ENCODE results near the gene CEBPB.
"Not testable (repeated sequence)": the region's sequence is repeated elsewhere in the genome, so short reads cannot be mapped to it uniquely, and the experiment has no call there.

Gene CEBPB

GRCh38 chr20:50170549-50171220 lies 19.9 kb upstream of the CEBPB start:
- DNase-seq = no peak

GRCh38 chr20:50172347-50173013 lies 18.1 kb upstream of the CEBPB start:
- no peak for DNase-seq

GRCh38 chr20:50174456-50174855 lies 16.2 kb upstream of the CEBPB start:
- no peak for DNase-seq

- DNase-seq = no peak
Observed at GRCh38 chr20:50175938-50176933, 14.4 kb upstream of the CEBPB start.

DNA sequence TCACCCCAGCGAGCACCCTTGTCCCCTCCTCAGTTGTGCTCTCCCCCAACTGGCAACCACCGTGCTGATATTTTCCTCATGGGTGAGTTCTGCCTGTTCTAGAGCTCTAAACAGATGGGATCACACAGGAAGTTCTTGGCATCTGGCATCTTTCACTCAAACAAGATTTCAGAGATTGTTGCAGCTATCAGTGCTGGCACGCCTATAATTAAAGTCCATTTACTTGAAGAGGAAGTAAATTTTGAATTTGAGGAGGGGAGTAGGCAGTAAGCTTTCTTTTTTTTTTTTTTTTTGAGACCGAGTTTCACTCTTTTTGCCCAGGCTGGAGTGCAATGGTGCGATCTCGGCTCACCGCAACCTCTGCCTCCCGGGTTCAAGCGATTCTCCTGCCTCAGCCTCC lies 12.0 kb upstream of the CEBPB start:
- not testable (repeated sequence) for DNase-seq

DNA sequence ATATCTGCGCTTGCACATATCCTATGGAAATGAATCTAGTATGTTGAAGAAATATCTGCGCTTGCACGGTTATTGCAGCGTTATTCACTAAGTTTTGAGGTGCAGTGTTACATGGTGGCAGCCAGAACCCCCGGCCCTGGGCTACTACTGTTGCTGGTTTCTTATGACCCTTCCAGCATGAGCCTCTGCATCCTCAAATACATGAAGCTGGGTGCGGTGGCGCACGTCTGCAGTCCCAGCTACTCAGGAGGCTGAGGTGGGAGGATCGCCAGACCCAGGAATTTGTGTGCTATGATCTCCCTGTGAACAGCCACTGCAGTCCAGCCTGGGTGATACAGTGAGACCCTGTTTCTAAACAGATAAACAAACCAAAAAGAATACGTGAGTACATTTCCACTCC lies 9.3 kb upstream of the CEBPB start:
- DNase-seq = no peak

DNA sequence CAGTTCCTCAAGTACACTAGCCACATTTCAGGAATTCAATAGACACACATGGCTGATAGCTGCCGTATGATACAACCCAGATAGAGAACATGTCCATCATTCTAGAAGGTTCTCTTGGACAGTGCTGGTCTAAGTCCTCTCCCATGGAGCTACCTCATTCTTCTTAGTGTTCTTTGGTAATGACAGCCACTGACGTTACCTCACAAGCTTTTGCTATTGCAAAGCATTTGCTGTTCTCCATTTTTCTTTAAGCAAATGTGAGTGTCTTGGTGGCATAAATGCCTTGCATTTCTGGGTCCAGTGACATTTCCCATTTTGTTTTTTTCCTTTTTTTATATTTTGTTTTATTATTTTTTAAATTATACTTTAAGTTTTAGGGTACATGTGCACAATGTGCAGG lies 8.3 kb upstream of the CEBPB start:
- DNase-seq = no peak

GRCh38 chr20:50185426-50185825 lies 5.2 kb upstream of the CEBPB start:
- DNase-seq = no peak

DNA sequence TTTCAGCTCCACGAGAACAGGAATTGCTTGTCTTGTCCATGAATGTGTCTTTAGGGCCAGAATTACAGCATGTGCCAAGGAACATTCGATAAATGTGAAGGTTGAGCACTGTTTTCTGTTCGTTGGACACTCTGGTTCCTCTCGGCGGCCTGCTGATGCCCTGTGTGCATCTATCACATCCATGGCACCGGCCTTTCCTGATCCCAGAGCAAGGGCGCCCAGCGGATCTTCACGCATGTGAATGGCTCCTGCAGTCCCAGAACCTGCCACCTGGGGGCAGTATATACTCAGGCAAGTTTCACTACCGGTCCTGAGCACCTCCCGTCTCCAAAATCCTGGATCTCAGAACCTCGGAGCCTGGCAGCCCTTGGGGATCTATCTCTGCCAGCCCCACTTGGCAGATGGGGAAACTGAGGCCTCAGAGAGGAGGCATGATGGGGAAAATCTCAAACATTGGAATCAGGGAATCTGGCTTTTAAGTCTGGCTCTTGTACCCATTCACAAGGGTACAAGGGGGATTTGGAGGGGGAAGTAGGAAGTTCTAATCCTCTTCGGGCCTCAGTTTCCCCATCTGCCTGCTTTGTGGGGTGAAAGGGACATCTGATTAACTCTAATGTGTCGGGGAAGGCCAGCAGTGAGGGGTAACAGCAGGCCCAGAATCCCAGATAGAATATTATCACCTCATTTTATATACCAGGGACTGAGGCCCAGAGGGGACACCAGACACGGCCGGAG lies 4.3 kb upstream of the CEBPB start:
- peak; percentile 82 for DNase-seq

DNA sequence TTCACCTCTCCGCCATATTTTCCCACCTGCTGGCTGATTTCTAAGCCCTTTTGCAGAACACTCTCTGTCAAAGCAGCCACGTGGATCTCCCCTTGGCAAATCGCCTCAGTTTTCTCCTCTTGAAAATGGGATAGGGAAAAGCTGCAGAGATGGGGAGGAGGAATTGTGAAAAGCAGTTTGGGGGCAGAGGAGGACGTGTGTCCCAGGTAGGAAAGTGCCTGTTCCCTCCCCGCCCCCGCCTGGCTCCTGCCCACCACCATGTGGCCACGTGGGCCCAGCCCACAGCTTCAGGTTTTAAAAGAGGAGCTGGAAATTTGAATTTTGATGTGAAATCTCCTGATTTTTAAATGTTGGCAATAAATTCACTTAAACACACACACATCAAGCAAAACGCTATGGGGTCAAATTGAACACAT lies 3.6 kb upstream of the CEBPB start:
- DNase-seq = no peak

DNA sequence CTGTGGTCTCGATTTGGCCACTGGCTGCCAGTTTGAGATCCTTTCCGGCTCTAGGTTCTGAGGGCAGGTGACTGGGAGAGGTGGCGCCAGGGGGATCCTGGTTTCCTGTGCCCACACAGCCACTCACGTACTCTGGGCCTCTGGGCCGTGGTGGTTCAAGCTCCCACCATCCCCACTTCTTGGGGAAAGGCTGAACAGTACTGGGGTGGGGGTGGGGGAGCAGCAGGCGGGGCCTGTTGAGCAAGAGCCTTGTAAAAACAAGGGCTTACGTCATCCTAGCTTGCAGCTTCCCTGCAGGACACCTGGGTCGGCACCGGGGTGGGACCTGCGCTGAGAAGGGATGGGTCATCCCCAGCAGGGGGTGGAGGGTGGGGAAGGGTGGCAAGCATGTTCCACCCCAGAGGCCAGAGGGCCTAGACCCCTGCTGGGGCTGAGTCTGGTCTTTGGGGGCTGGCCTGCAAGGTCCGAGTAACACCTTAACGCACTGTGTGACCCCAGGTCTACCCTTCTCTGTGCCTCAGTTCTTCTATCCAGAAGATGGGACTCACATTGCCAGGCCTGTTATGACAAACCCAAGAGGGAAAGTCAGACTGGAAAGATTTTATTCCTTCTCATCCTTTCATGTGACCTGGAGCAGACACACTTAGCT lies 3.1 kb upstream of the CEBPB start:
- no peak for DNase-seq

- no peak for DNase-seq
Observed at GRCh38 chr20:50188287-50188688, 2.3 kb upstream of the CEBPB start.

- DNase-seq = no peak
Observed at GRCh38 chr20:50188879-50189680, 1.6 kb upstream of the CEBPB start.

GRCh38 chr20:50189681-50190250 lies 864 bp upstream of the CEBPB start:
- DNase-seq = peak; percentile 28

DNA sequence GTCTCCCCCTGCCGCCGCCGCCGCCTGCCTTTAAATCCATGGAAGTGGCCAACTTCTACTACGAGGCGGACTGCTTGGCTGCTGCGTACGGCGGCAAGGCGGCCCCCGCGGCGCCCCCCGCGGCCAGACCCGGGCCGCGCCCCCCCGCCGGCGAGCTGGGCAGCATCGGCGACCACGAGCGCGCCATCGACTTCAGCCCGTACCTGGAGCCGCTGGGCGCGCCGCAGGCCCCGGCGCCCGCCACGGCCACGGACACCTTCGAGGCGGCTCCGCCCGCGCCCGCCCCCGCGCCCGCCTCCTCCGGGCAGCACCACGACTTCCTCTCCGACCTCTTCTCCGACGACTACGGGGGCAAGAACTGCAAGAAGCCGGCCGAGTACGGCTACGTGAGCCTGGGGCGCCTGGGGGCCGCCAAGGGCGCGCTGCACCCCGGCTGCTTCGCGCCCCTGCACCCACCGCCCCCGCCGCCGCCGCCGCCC lies 474 bp downstream of the CEBPB start:
- DNase-seq = peak; percentile 51

DNA sequence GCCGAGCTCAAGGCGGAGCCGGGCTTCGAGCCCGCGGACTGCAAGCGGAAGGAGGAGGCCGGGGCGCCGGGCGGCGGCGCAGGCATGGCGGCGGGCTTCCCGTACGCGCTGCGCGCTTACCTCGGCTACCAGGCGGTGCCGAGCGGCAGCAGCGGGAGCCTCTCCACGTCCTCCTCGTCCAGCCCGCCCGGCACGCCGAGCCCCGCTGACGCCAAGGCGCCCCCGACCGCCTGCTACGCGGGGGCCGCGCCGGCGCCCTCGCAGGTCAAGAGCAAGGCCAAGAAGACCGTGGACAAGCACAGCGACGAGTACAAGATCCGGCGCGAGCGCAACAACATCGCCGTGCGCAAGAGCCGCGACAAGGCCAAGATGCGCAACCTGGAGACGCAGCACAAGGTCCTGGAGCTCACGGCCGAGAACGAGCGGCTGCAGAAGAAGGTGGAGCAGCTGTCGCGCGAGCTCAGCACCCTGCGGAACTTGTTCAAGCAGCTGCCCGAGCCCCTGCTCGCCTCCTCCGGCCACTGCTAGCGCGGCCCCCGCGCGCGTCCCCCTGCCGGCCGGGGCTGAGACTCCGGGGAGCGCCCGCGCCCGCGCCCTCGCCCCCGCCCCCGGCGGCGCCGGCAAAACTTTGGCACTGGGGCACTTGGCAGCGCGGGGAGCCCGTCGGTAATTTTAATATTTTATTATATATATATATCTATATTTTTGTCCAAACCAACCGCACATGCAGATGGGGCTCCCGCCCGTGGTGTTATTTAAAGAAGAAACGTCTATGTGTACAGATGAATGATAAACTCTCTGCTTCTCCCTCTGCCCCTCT lies 1.1 kb downstream of the CEBPB start:
- peak; percentile 64 for DNase-seq

DNA sequence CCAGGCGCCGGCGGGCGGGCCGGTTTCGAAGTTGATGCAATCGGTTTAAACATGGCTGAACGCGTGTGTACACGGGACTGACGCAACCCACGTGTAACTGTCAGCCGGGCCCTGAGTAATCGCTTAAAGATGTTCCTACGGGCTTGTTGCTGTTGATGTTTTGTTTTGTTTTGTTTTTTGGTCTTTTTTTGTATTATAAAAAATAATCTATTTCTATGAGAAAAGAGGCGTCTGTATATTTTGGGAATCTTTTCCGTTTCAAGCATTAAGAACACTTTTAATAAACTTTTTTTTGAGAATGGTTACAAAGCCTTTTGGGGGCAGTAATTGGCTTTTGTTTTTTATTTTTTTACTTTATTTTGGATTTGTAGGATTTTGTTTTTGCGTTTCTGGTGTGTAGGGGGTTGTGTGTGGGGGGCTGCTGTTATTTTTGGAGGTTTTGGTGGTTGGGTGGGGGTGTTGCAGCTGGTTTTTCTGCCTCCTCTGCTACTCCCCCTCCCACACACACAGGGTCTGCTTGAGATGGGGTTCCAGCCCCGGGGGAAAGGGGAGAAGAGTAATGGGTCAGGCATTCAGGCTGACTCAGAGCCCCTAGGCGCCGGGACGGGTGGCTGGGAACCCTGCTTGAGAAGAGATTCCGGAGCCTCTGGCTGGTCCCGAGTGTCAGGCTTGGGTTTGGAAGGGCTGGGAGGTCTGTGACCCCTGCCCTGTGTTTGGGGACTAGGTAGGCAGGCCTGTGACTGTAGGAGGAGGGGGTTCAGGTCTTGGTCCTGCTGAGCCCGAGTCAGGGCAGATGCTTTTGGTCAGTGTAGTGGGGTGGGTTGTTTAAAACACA lies 2.0 kb downstream of the CEBPB start:
- DNase-seq = peak; percentile 93

DNA sequence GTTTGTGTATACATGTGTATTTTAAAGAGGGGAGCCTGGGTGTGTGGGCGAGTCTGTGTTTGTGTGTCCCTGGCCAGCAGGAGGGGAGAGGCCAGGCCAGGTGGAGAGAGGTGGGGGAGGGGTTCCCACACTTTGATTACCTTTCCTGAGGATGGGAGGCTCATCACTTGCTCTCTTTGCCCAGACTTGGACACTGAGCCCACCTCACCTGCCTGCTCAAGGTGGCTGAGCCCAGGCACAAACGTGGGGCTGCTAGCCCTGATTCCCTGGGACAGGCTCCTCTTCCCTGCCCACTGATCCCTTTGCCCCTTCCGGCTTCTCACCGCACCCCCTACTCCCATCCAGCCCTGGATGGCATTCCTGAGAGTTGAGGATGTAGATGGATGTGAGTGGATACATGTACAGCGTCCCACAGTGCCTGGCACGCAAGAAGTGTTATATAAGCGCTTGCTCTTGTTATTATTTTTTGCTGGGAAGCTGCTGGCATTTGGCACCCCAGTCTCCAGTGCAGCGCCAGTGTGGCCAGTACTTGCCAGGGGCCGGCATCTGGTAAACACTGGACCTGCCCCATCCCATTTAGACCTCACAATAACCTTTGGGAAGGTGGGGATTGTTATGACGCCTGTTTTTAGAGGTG lies 2.7 kb downstream of the CEBPB start:
- DNase-seq = no peak

Measured in hematopoietic multipotent progenitor cell treated with erythropoietin and hydrocortisone succinate and interleukin-3 and kit ligand, for 8 days (in vitro differentiated cells).